Endometrial microvascular endothelial cells (primary cell): Measurements from ENCODE around the gene RACGAP1. TPM values are rescaled to one million over a fixed set of nuclear protein-coding genes. Genes with fewer than 3 reads are reported as not detected.
"Not testable (repeated sequence)": the region's sequence is repeated elsewhere in the genome, so short reads cannot be mapped to it uniquely, and the experiment has no call there.

ENCODE experiments used
- in situ Hi-C: cut with HindIII; loops from 2 replicates; pipeline ENCODE4 v1.10.0; 2017; ENCODE audit warnings: low sequenced_read_pairs, low pct_unique_long_range_greater_than_20kb; ENCODE audit errors: inconsistent ontology term
- total RNA-seq: library from RNA; depleted of rRNA; stranded (reverse); fragments of >200 nt; gene quantifications from one replicate; pipeline ENCODE4 v1.2.3, GENCODE V29; 2015; ENCODE audit errors: inconsistent ontology term

The RACGAP1 gene
- total RNA-seq, 1 donor from 2014 or later = 56.6 TPM

DNA sequence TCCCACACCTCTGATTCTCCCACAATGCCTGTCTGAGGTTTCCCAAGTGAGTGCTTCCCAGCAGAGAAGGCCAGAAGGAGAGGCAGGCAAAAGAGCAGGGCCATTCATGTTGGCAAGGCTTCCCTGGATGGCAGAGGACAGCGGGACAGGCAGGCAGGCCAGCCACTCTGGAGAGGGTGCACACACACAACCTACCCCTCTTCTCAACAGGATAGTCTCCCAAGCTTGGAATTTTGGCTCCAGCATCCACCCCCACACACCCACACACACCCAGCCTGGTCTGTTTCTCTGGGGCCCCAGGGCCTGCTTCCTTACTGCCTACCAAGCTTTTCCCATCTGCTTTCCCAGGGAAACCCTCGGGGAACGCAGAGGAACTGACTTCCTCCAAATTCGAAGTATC is 15.4 kb upstream of the RACGAP1 start:
- in situ Hi-C loops = no loop called here

DNA sequence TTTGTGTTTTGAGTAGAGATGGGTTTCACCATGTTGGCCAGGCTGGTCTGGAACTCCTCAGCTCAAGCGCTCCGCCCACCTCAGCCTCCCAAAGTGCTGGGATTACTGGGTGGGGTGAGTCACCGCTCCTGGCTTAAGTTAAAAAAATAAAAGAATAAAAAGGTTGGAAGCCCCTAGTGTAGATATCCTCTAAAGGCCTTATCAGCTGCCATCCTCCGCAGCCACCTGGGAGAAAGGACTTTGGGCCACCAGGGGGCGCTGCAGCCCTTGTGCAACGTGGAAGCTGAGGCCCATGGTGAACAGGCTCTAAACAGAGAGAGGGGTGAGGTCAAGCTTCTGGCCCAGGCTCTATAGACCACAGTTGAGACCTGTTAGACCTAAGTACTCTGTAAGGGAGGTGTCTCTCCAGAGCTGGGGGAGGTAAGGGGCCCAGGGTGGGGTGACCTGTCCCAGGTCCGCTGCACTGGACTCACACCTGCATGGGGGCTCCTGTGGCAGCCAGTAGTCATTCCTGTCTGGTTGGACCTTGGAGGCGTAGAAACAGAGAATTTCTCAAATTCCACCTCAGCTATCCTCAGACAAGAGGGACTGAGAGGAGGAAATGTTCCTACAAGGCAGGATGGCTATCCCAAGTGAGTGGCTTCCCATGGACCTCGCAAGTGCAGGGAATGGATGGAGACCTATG is 14.0 kb upstream of the RACGAP1 start:
- in situ Hi-C loops = no loop called here

DNA sequence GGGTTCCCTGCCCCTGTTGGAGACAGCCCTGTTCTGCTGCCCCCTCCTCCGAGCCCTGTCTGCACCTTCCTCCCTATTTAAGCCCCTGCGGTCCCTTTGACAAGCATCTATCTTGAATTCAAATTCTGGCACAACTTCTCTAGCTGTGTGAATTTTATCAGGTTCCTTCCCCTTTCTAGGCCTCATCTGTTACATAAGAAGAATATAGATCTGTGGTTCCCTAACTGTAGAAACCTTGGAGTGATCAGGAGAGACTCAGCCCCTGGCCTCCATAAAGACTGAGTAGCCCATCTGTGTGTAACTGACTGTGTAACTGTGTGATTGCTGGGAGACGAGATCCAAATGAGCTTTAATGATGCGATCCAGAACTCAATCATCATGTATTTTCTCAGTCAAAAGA is 13.0 kb upstream of the RACGAP1 start:
- in situ Hi-C loops = no loop called here

DNA sequence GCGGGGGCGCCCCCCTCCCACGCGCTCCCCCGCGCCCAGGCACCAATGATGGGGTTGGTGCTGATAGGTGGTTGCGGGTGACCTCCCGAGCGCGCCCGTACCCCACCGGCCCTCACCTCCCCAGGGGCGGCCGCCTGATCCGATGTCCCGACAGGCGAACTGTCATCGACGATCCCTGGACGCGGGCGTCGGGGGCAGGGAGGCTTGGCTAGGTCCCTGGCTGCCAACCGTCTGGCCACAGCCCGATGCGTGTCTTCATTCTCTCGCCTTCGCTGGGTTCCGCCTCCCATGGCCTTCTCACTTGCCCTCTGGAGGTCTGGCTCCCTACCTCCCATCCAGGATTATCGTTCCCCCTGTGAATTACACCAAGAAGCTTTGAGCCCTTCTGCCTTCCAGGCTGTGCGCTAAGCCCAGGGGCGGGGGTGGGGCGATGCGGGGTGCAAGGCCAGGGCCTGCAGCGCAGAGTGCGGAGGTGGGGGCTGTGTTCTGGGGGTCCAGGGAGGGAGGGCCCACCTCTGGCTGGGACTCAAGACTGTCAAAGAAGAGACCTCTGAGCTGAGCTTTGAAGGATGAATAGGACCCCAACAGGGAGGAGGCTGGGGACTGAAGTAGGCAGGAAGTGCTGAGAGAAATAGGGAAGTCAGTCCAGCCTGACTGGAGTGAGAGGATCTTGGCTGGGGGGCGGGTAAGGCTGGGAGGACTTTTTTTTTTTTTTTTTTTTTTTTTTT is 7.7 kb upstream of the RACGAP1 start:
- in situ Hi-C loops = no loop called here

DNA sequence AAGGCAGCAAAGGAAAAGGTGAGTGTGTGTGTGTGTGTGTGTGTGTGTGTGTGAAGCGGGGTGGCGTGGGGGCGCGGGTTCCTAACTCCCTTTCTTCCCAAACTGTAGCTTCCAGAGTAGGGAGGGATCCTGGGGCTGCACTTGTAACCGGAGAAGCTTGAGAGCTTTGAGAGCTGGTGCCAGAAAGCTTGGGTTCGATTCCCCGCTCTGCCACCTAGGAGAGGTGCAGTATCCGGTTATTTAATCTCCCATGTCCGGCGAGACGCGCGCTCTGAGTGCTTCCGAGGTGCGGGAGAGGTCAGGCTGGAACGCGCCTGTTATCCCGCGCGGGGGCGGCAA is 7.2 kb upstream of the RACGAP1 start:
- in situ Hi-C loops = no loop called here

DNA sequence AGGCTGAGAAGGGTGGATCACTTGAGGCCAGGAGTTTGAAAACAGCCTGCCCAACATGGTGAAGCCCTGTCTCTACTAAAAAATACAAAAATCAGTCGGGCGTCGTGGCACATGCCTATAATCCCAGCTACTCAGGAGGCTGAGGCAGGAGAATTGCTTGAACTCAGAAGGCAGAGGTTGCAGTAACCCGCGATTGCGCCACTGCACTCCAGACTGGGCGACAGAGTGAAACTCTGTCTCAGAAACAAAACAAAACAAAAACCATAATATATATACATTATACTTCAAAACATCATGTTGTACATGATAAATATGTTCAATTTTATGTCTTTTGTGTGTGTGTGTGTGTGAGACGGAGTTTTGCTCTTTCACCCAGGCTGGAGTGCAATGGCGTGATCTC is 5.2 kb upstream of the RACGAP1 start:
- in situ Hi-C loops = not testable (repeated sequence)

DNA sequence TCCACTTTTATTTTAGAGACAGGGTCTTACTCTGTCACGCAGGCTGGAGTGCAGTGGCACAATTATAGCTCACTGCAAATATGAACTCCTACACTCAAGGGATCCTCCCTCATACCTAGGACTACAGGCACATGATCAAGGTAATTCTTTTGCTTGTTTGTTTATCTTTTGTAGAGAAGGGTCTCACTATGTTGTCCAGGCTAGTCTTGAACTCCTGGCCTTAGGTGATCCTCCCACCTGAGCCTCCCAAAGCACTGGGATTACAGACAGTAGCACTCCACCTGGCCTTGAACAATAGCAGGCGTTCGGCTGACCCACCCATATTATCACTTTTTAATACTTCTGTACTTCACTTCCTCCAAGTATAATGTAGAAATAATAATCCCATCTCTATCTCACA is 1.4 kb upstream of the RACGAP1 start:
- in situ Hi-C loops = no loop called here

DNA sequence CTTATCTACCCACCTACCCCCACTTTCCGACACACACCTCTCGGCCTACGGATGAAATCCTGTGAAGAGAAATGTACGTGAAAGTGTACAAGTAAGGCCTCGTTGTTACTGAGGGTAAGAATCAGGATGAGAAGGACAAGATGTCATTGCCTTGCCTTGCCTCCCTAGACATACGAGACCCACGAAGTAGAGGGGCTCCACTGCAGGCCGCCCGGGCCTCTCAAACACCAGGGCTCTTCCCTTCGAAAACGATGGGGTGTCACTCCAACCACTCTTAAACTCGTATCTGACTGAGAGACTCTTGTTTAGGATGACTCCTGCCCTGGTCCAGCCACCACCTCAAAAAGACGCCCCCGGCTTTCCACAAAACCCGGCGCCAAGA is 498 bp downstream of the RACGAP1 start:
- in situ Hi-C loops = no loop called here

DNA sequence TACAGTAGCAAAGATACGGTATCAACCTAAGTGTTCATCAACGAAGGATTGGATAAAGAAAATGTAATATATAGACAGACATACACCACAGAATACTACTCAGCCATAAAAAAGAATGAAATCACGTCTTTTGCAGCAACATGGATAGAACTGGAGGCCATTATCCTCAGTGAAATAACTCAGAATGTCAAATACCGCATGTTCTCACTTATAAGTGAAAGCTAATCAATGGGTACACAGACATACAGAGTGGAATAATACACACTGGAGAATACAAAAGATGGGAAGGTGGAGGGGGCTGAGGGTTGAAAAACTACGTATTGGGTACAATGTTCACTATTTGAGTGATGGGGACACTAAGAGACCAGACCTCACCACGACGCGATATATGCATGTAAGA is 1.1 kb downstream of the RACGAP1 start:
- in situ Hi-C loops = no loop called here

DNA sequence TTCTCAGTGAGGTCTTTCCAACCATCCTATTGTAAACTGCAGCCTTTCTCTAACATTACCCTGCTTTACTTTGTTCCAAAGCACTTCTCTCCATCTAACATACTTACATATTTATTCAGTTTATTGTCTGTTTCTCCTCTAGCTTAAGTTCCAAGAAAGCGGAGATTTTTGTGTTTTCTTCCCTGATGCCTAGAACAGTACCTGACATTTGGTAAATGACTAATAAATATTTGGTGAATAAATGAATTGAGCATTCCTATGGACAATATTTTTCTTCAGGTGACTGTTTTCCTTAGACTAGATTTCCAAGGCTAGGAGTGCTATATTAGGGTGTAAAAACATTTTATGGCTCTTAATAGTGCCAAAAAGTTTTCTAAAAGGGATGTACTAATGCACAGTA is 2.4 kb downstream of the RACGAP1 start:
- in situ Hi-C loops = no loop called here

DNA sequence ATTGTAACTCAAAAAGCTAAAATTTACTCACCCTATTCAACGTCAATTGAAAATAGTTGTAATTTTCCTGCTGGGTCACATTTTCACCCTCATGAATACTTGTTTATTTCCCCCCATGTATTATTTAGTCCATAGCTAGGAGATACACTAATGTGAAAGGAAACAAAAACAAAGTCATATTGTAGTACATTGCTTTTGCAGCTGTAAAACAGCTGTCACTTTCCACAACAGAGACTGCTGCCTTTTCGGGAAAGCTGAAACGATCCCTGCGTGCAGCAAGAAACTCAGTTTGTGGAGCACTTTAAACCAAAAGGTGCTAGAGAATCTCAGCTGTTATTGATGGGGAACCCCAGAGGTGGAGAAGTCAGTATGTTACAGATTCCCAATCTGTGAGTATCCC is 4.3 kb downstream of the RACGAP1 start:
- in situ Hi-C loops = no loop called here

DNA sequence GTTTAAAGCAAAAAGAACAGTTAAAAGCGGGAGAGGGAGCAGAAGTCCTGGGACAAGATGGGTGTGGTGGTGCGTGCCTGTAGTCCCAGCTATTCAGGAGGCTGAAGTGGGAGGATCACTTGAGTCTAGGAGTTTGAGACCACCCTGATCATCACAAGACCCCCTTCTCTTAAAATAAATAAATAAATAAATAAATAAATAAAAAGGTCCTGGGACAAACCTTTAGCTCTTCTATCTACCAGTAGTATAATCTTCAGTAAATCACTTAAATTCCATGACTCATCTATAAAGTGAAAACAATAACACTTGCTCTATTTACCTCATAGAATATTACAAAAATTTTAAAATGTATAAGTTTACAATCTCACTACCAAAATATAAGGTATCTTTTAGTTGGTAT is 5.8 kb downstream of the RACGAP1 start:
- in situ Hi-C loops = no loop called here

DNA sequence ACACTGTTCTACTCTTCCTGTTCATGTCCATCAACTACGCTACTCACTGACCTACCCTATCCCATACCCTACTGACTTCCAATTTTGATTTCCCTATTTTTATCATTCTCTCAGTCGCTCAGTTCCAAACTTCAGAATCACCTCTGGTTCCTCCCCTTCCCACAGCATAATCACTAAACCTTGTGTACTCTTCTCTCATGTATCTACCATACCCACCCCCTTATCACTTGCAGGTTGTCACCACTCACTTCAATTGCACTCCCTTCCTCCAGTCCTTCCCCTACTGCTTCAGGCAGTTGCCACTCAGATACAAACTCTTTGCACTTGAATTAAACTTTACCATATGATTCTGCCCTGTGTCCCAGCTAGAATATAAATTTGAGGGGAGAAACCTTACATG is 6.3 kb downstream of the RACGAP1 start:
- in situ Hi-C loops = no loop called here

DNA sequence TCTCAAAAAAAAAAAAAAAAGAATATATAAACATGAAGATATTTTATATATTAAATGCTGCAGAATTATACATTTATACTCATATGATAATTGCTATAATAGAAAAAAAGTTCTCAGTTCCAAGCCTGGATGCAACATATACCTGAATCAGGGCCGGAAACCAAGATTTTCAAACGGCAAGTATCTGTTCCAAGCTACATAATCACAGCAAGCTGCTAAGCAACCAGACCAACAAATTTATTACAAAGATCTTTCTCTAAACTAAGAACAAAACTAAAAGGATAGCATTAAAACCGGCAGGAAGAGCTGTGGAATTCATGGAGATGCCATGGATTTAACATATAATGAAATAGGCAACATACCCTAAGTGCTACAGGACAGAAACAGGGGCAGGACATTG is 7.1 kb downstream of the RACGAP1 start:
- in situ Hi-C loops = no loop called here

DNA sequence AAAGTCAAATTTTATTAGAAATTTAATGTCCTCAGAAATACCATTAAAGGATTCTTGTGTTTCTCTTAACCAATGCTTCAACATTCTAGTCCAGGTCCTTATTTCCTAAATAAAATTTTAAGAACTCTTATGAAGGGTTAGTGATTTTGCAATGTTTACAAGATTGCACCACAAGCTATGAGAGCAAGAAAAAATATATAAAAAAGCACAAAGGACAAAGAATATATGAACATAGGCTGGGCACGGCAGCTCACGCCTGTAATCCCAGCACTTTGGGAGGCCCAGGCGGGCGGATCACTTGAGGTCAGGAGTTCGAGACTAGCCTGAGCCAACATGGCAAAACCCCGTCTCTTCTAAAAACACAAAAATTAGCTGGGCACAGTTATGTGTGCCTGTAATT is 7.7 kb downstream of the RACGAP1 start:
- in situ Hi-C loops = no loop called here

DNA sequence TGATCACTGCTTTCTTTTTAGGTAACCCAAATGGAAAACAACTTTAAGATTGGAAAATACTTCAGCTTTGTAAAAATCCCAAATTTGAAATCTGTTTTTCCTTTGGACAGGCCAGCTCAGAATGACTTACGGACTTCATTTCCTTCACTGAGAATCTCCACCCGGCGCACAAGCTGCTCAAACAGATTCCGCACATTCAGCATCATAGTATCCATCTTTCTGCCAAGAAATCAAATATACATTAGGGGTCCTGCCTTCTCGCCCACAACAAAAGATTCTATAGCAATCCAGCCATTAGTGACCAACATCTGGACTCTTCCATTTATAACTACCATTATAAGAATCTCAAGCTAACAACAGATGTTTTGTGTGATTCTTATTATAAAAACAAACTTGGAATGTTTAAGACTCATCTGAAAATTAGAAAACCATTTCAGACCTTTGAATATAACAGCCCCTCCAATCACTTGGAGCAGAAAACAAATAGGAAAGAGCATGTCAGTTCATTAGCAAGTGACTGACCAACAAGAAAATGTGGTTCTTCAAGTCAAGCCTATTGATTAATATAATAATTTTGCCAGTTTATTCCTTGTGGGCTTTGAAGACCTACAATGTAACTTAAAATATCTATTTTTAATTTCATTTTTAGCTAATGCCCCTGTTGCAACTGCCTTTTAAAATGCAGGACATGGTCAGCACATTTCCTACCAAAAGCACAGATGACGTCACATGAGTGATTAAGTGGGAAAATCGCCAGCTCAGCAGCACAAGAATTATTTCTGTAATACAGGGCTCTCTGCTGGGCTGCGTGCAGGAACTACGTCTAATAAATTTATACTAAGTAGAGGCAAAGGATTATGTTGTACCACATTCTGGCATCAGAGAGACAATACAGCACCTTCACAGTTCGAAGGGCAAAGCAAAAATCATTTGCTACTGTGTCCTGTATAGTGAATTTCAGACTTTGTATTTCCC is 8.5 kb downstream of the RACGAP1 start:
- in situ Hi-C loops = no loop called here

DNA sequence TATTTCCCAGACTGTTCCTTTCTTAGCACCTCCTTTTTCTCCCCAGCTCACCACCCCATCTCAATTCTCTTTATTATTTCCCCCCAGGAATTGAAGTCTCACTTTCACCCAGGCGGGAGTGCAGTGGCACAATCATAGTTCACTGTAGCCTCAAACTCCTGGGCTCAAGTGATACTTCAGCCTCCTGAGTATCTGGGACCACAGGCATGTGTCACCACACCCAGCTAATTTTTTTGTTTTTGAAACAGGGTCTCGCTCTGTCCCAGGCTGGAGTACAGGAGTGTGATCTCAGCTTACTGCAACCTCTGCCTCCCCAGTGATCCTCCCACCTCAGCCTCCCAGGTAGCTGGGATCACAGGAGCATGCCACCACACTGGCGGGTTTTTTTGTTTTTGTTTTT is 11.0 kb downstream of the RACGAP1 start:
- in situ Hi-C loops = no loop called here

DNA sequence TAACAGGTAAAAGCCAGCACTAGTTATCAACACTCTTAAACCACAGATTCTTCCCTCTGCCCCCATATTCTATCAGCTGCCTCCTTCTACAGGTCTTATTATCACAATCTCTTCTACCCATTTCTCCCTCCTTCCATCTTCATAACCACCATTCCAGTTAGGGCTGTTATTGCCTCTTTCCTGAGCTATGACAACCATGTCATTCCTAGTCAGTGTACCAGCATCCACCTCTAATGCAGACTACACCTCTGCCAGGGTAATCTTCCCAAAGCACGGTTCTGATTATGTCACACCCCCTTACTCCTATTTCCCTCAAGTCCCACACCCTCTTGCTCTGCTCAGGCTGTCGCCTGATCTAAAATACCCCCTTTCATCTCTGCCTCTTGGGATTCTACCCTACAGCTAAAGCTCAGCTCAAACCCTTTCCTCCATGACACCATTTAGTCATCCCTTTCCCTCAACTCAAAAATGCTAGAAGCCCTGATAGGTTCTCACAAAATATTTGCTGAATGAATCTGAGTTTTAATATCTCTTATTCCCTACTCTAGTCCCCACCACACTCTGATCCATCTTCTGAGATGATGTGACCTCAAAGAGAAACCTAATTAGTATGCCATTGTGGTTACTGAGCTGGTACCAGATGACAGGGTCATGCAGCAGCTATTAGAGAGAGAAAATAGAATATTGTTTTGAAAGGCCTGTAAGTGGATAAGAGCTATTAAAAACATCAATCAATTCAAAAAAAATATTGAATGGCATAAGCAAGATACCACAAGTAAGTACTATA is 11.7 kb downstream of the RACGAP1 start:
- in situ Hi-C loops = no loop called here

DNA sequence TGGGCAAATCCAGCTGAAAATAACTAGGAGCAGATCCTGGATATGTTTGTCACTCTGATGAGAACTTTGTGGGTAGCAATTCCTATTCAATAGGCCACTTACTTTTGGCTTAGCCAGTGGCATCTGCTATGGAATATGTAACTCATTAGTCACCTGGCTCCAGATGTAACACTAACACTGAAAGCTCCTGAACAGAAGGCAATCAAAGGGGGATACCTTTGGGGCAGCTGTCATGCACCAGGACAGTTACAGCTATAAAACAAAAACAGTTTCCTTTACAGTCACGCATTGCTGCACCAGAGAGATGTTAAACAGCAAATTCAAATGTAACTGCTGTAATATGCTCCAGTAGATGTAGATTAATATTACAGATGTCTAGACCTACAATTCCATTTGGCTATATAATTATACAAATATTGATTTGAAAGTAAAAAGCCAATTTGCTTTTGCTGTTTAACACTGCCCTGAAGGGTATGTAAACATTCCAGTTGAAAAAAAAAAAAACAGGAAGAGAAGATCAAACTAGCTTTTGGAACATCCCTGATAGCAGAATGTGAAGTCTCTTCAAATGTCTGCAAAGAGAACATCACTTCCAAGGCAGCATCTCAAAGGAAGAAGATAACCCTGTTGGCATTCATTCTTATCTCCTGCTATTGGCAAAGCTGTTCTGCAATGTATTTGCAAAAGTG is 18.4 kb downstream of the RACGAP1 start:
- in situ Hi-C loops = no loop called here
